NOMO-1 treated with DMSO at 0.1 percent for 48 hours (cell line): ENCODE results near the gene PRDM15.

Experiments
- DNase-seq: peaks from one replicate; lab custom pipeline; 2025; ENCODE audit not compliant: unreplicated experiment; lab: John Stamatoyannopoulos, UW

Gene PRDM15

GRCh38 chr21:41879190-41879998 lies at the start of gene PRDM15:
Gene PRDM15, minus strand, starts transcription at chr21:41879344. Its CDS starts 18,981 bp downstream, at chr21:41860363.
- DNase-seq = peak; percentile 63

GRCh38 chr21:41928621-41929220 lies 49.6 kb upstream of the PRDM15 start:
- no peak for DNase-seq

GRCh38 chr21:41927727-41928409 lies 48.7 kb upstream of the PRDM15 start:
- DNase-seq = no peak

- DNase-seq = no peak
Observed at GRCh38 chr21:41926807-41927171, 47.6 kb upstream of the PRDM15 start.

- peak; percentile 73 for DNase-seq
Observed at GRCh38 chr21:41926117-41926806, 47.1 kb upstream of the PRDM15 start.

GRCh38 chr21:41925767-41926116 lies 46.6 kb upstream of the PRDM15 start:
- no peak for DNase-seq

- DNase-seq = no peak
Observed at GRCh38 chr21:41924368-41924754, 45.2 kb upstream of the PRDM15 start.

GRCh38 chr21:41923631-41924367 lies 44.7 kb upstream of the PRDM15 start:
- peak; percentile 7 for DNase-seq

GRCh38 chr21:41923186-41923585 lies 44.0 kb upstream of the PRDM15 start:
- no peak for DNase-seq

- DNase-seq = peak; percentile 67
Observed at GRCh38 chr21:41921021-41921420, 41.9 kb upstream of the PRDM15 start.

GRCh38 chr21:41920476-41920875 lies 41.3 kb upstream of the PRDM15 start:
- no peak for DNase-seq

- DNase-seq = no peak
Observed at GRCh38 chr21:41919666-41920398, 40.7 kb upstream of the PRDM15 start.

- DNase-seq = no peak
Observed at GRCh38 chr21:41918561-41919358, 39.6 kb upstream of the PRDM15 start.

- no peak for DNase-seq
Observed at GRCh38 chr21:41917531-41917930, 38.4 kb upstream of the PRDM15 start.

GRCh38 chr21:41916888-41917433 lies 37.8 kb upstream of the PRDM15 start:
- no peak for DNase-seq

GRCh38 chr21:41914965-41915364 lies 35.8 kb upstream of the PRDM15 start:
- DNase-seq = no peak

GRCh38 chr21:41914358-41914757 lies 35.2 kb upstream of the PRDM15 start:
- no peak for DNase-seq

GRCh38 chr21:41913230-41913629 lies 34.1 kb upstream of the PRDM15 start:
- DNase-seq = no peak

GRCh38 chr21:41908829-41909228 lies 29.7 kb upstream of the PRDM15 start:
- DNase-seq = no peak
